HFFc6 (cell line): ENCODE measurements around the gene TMEM144. TPM values are rescaled to one million over a fixed set of nuclear protein-coding genes. Genes with fewer than 3 reads are reported as not detected.

Experiments
- DNase-seq: peaks from one replicate; pipeline ENCODE4 v3.0.0-alpha.2; 2018
- H3K27ac Mint-ChIP-seq: 2 replicates; pipeline ENCODE4 v1.8.0; 2020; ENCODE audit warnings: mild to moderate bottlenecking, mixed read lengths
- H3K27me3 Mint-ChIP-seq: 2 replicates; pipeline ENCODE4 v1.8.0; 2021; ENCODE audit warnings: mild to moderate bottlenecking, moderate library complexity, mixed read lengths; ENCODE audit not compliant: insufficient read depth
- H3K36me3 Mint-ChIP-seq: 2 replicates; pipeline ENCODE4 v1.8.0; 2021; ENCODE audit warnings: low read depth, mixed read lengths
- H3K4me1 Mint-ChIP-seq: 2 replicates; pipeline ENCODE4 v1.8.0; 2020; ENCODE audit warnings: low read depth, mixed read lengths
- H3K4me3 Mint-ChIP-seq: 2 replicates; pipeline ENCODE4 v1.8.0; 2020; ENCODE audit warnings: mild to moderate bottlenecking, moderate library complexity, mixed read lengths
- H3K9me3 Mint-ChIP-seq: 2 replicates; pipeline ENCODE4 v1.8.0; 2020; ENCODE audit warnings: mild to moderate bottlenecking, mixed read lengths
- CTCF ChIP-seq: fragments of 200-600 bp; sonication (generic); IDR thresholded peaks from 2 replicates; pipeline ENCODE4 v1.5.0; 2021; ENCODE audit warnings: antibody characterized with exemption, mild to moderate bottlenecking
- total RNA-seq, 6 experiments: library from RNA; stranded (reverse); fragmentation: NEBNext Ultra II Directional; extraction: Animal tissue kit (Norgen Biotek cat#: 25700); gene quantifications; 2 replicates in 1 of 6; 3 replicates in 5 of 6; pipeline ENCODE4 v1.2.3, GENCODE V29; 2021

TMEM144 gene
- total RNA-seq, 6 experiments from 2014 or later, result 0.18 to 0.34 (median 0.29) TPM; not detected in 1

- H3K4me3 Mint-ChIP-seq, result no peak overlapping the region
- H3K9me3 Mint-ChIP-seq, result no peaks in the 10 kb centered on the region
- peaks cover 11% of the 10 kb centered on the region for H3K27me3 Mint-ChIP-seq
- H3K36me3 Mint-ChIP-seq, result no peaks in the 10 kb centered on the region
- no peak for TF ChIP-seq CTCF
- no peak overlapping the region for H3K27ac Mint-ChIP-seq
- no peak for DNase-seq
- H3K4me1 Mint-ChIP-seq, result no peaks in the 10 kb centered on the region
Observed at GRCh38 chr4:158201322-158201721, 9.0 kb upstream of the TMEM144 start.

GRCh38 chr4:158201876-158202275 lies 8.4 kb upstream of the TMEM144 start:
- no peaks in the 10 kb centered on the region for H3K4me1 Mint-ChIP-seq
- H3K27ac Mint-ChIP-seq, result no peak overlapping the region
- H3K27me3 Mint-ChIP-seq, result peaks cover 11% of the 10 kb centered on the region
- no peaks in the 10 kb centered on the region for H3K36me3 Mint-ChIP-seq
- no peak for DNase-seq
- H3K9me3 Mint-ChIP-seq, result no peaks in the 10 kb centered on the region
- no peak overlapping the region for H3K4me3 Mint-ChIP-seq
- no peak for TF ChIP-seq CTCF

- peaks cover 11% of the 10 kb centered on the region for H3K27me3 Mint-ChIP-seq
- DNase-seq, result no peak
- no peak overlapping the region for H3K27ac Mint-ChIP-seq
- no peak overlapping the region for H3K4me3 Mint-ChIP-seq
- no peaks in the 10 kb centered on the region for H3K36me3 Mint-ChIP-seq
- no peaks in the 10 kb centered on the region for H3K9me3 Mint-ChIP-seq
- H3K4me1 Mint-ChIP-seq, result no peaks in the 10 kb centered on the region
- no peak for TF ChIP-seq CTCF
Observed at GRCh38 chr4:158202481-158202880, 7.8 kb upstream of the TMEM144 start.

GRCh38 chr4:158203436-158203835 lies 6.8 kb upstream of the TMEM144 start:
- H3K27me3 Mint-ChIP-seq, result peaks cover 11% of the 10 kb centered on the region
- TF ChIP-seq CTCF, result no peak
- H3K4me3 Mint-ChIP-seq, result no peak overlapping the region

GRCh38 chr4:158203929-158204328 lies 6.4 kb upstream of the TMEM144 start:
- H3K36me3 Mint-ChIP-seq, result no peaks in the 10 kb centered on the region
- TF ChIP-seq CTCF, result no peak

More at GRCh38 chr4:158203436-158203835, 6.8 kb upstream of the TMEM144 start:
- H3K4me1 Mint-ChIP-seq, result no peaks in the 10 kb centered on the region
- H3K9me3 Mint-ChIP-seq, result no peaks in the 10 kb centered on the region
- no peak for DNase-seq
- H3K27ac Mint-ChIP-seq, result no peak overlapping the region
- H3K36me3 Mint-ChIP-seq, result no peaks in the 10 kb centered on the region

More at GRCh38 chr4:158203929-158204328, 6.4 kb upstream of the TMEM144 start:
- Mint-ChIP-seq H3K27me3 (peaks cover 10% of the 10 kb centered on the region), H3K27ac (no peak overlapping the region), H3K4me1 (no peaks in the 10 kb centered on the region), H3K9me3 (no peaks in the 10 kb centered on the region), H3K4me3 (no peak overlapping the region)
- DNase-seq, result no peak
